Right hindlimb (tissue), 1 donor: ENCODE measurements around the gene EME1.
A peak's percentile ranks its signal among the peaks of the same experiment; 100 is the strongest.
"Not testable (repeated sequence)": the region's sequence is repeated elsewhere in the genome, so short reads cannot be mapped to it uniquely, and the experiment has no call there.

Experiments
- DNase-seq: peaks from one replicate; pipeline ENCODE4 v3.0.0-alpha.2; 2018

The EME1 gene

GRCh38 chr17:50426814-50427787, 54.1 kb downstream of the EME1 start:
- DNase-seq = peak; percentile 36

DNA sequence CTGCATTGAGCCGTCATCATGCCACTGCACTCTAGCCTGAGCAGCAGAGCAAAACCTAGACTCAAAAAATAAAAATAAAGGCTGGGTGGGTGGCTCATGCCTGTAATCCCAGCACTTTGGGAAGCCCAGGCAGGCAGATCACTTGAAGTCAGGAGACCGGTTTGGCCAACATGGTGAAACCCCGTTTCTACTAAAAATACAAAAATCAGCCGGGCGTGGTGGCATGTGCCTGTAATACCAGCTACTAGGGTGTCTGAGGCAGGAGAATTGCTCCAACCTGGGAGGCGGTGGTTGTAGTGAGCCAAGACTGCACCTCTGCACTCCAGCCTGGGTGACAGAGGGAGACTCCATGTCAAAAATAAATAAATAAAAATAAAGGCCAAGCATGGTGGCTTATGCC, 55.1 kb downstream of the EME1 start:
- not testable (repeated sequence) for DNase-seq

DNA sequence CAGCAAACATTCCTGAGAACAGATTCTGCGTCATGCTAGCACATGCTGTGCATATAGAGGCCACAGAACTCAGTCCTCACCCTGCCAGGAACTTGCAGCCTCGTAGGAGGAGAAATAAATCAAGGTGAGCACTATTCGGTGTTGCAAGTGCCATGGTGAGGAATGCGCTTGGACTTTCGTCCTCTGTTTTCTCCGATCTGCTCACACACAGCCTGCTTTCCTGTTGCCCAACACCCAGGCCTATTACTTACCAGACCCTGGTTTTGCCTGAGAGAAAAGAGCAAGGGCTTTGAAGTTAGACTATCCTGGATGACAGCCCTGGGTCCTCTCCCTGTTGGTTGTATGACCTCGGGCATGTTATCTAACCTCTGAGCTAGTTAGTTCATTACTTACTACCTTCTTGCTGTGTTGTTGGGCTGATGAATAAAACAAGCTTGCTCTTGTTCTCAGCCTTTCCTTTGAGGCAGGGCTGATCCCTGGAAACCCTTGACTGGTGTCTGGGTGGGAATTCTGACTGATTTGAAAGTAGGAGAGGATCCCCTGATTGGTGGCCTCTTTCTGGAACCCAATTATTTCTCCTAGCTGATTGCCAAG, 55.9 kb downstream of the EME1 start:
- DNase-seq = no peak

GRCh38 chr17:50429793-50430192, 56.8 kb downstream of the EME1 start:
- DNase-seq = no peak
